Upper lobe of right lung (tissue), 1 donor: ENCODE data around the gene RFNG. TPM values are rescaled to one million over a fixed set of nuclear protein-coding genes. Genes with fewer than 3 reads are reported as not detected.

Experiments
- ATAC-seq: fragments of 200-7000 bp; cut with Tn5 transposase; one replicate; pipeline ENCODE4 v1.9.1; 2020; ENCODE audit warnings: mild to moderate bottlenecking, moderate library complexity
- DNase-seq: peaks from one replicate; pipeline ENCODE4 v3.0.0-alpha.2; 2020
- H3K27ac ChIP-seq: fragments of 200-600 bp; one replicate; pipeline ENCODE4 v1.8.0; 2022
- H3K27me3 ChIP-seq: fragments of 200-600 bp; one replicate; pipeline ENCODE4 v1.8.0; 2022; ENCODE audit warnings: mild to moderate bottlenecking
- H3K36me3 ChIP-seq: fragments of 200-600 bp; one replicate; pipeline ENCODE4 v1.8.0; 2022
- H3K4me1 ChIP-seq: fragments of 200-600 bp; one replicate; pipeline ENCODE4 v1.8.0; 2022
- H3K4me3 ChIP-seq: fragments of 200-600 bp; one replicate; pipeline ENCODE4 v1.8.0; 2022; ENCODE audit warnings: mild to moderate bottlenecking
- H3K9me3 ChIP-seq: fragments of 200-600 bp; one replicate; pipeline ENCODE4 v1.8.0; 2022
- CTCF ChIP-seq: fragments of 200-600 bp; IDR thresholded peaks from one replicate; pipeline ENCODE4 v1.8.0; 2022; ENCODE audit warnings: antibody characterized with exemption
- intact Hi-C: fragments of 100-400 bp; cut with DNase I; formaldehyde crosslinking; loops from one replicate; pipeline ENCODE4 v1.11.0; 2022
- total RNA-seq: library from RNA; stranded (reverse); fragmentation: NEBNext Ultra II Directional; extraction: Animal tissue kit (Norgen Biotek cat#: 25700); gene quantifications from one replicate; pipeline ENCODE4 v1.2.1, GENCODE V29; 2021
- donor health status: DM: no; HTN: yes; CAD: no; lungs with severe emphysema.

The RFNG gene
- total RNA-seq, 1 donor from 2014 or later = 38.5 TPM

DNA sequence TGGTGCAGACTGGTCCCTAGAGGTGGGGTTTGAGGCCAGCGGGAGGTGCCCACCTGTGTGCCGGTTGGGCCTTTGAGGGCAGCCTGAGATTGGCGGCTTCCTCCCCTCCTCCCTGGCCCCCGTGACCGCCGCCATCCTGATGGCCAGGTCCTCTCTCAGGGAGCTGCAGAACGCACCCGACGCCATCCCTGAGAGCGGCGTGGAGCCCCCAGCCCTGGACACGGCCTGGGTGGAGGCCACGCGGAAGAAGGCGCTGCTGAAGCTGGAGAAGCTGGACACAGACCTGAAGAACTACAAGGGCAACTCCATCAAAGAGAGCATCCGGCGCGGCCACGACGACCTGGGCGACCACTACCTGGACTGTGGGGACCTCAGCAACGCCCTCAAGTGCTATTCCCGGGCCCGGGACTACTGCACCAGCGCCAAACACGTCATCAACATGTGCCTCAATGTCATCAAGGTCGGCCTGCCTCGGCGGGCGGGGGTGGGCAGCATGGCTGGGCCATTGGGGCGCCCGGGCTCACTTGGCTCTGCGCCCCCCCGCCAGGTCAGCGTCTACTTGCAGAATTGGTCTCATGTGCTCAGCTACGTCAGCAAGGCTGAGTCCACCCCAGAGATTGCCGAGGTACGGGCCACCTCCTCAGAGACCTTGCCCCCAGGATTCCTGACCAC, 2.9 kb upstream of the RFNG start:
- Histone ChIP-seq H3K27ac (no peak overlapping the region), H3K27me3 (no peaks in the 10 kb centered on the region), H3K9me3 (no peaks in the 10 kb centered on the region), H3K4me3 (no peak overlapping the region), H3K4me1 (peaks cover 20% of the 10 kb centered on the region), H3K36me3 (peaks cover 47% of the 10 kb centered on the region)
- ATAC-seq (no peak), DNase-seq (no peak)
- TF ChIP-seq CTCF = no peak
- intact Hi-C loops = no loop called here

DNA sequence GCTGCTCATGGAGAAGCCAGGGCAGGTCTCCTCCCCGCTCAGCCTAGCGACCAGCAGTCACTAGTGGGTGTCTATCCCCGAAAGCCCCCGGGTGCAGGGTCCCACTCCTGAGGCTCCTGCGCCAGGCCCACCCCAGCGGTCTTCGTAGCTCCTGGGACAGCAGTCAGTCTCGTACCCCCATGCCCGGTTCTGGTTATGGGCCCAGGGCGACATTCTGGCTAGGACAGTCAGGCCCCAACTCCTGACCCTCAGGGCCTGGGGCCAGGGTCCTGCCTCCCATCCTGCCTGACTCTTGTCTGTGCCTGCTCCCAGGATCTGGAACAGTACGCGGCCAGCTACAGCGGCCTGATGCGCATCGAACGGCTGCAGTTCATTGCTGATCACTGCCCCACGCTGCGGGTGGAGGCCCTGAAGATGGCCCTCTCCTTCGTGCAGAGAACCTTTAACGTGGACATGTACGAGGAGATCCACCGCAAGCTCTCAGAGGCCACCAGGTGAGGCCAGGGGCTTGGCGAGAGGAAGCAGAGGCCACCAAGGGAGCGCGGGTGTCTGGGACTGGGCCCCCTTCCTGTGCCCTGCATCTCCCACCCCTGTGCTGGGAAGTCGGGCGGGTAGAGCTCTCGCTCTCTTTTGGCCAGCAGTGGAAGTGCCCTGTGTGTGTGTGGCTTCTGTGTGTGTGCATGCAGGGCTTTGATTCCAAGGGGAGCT, 2.1 kb upstream of the RFNG start:
- Histone ChIP-seq H3K36me3 (peaks cover 51% of the 10 kb centered on the region), H3K9me3 (no peaks in the 10 kb centered on the region), H3K27me3 (no peaks in the 10 kb centered on the region), H3K4me1 (peaks cover 20% of the 10 kb centered on the region), H3K27ac (no peak overlapping the region), H3K4me3 (no peak overlapping the region)
- no peak for DNase-seq
- no peak for TF ChIP-seq CTCF
- intact Hi-C loops = no loop called here
- ATAC-seq = no peak

GRCh38 chr17:82053130-82053529, 1.5 kb upstream of the RFNG start:
- H3K4me1 ChIP-seq = peaks cover 20% of the 10 kb centered on the region
- peaks cover 50% of the 10 kb centered on the region for H3K36me3 ChIP-seq
- no peak for TF ChIP-seq CTCF
- DNase-seq (no peak), ATAC-seq (no peak)
- no peaks in the 10 kb centered on the region for H3K27me3 ChIP-seq
- no peak overlapping the region for H3K27ac ChIP-seq
- H3K4me3 ChIP-seq = peak overlapping the region; percentile 83
- H3K9me3 ChIP-seq = no peaks in the 10 kb centered on the region
- intact Hi-C loops = no loop called here

- no peak for TF ChIP-seq CTCF
- no peaks in the 10 kb centered on the region for H3K27me3 ChIP-seq
- peaks cover 20% of the 10 kb centered on the region for H3K4me1 ChIP-seq
- peaks cover 46% of the 10 kb centered on the region for H3K36me3 ChIP-seq
- intact Hi-C loops = no loop called here
- H3K4me3 ChIP-seq = peak overlapping the region; percentile 83
- no peak for ATAC-seq
- no peak for DNase-seq
- peak overlapping the region; percentile 58 for H3K27ac ChIP-seq
- no peaks in the 10 kb centered on the region for H3K9me3 ChIP-seq
Measured at GRCh38 chr17:82052638-82053059, 1.0 kb upstream of the RFNG start.

GRCh38 chr17:82050761-82051641, 610 bp downstream of the RFNG start:
- ATAC-seq = no peak
- peak overlapping the region; percentile 68 for H3K4me3 ChIP-seq
- no peak for TF ChIP-seq CTCF
- DNase-seq = no peak
- no peaks in the 10 kb centered on the region for H3K27me3 ChIP-seq
- H3K36me3 ChIP-seq = peaks cover 29% of the 10 kb centered on the region
- intact Hi-C loops = no loop called here
- no peaks in the 10 kb centered on the region for H3K9me3 ChIP-seq
- peaks cover 20% of the 10 kb centered on the region for H3K4me1 ChIP-seq
- H3K27ac ChIP-seq = peak overlapping the region; percentile 61
